ENCODE measurements around the gene FLYWCH2.
A peak's percentile ranks its signal among the peaks of the same experiment; 100 is the strongest.

The FLYWCH2 gene

DNA sequence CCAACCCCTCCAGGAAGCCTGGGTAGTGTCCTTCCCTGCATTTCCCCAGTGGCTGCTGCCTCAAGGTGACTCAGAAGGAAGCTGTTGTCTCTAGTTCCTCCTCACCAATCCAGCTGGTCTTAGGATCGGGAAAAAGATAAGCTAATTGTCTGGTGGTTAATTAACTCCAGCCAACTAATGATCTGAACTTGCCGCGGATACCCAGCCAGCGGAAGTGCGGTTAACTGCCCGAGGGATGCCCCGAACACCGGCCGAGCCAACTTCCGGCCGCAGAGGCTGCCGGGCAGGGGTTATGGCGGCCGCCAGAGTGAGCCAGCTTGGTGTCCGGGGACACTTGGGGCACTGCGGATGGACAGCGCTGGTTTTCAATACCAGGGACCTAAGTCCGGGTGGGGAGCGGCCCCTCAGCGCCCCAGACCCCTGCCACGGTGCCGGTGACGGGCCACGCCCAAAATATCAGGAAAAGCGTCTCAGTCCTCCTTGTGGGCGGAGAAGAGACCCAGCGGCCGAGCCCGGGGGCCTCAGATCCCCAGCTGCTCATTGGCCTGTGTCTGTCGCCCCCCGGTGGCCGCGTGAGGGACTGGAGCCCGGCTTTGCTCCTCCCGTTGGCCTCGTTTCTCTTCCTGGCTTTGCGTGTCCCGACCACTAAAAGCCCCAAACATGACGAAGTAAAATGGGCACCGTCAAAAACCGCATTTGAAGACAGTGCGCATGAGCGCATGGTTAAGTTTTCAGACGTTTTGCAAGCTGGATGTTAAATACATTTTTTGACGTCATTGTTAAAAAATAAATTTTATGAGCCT lies 14.8 kb upstream of the FLYWCH2 start:
- peak overlapping the region; percentile 49 for H3K4me2 ChIP-seq
- peaks cover 12% of the 10 kb centered on the region for H3K4me1 ChIP-seq (ENCODE audit: low read depth, poor library complexity, severe bottlenecking)
- H3K79me2 ChIP-seq (ENCODE audit: insufficient read depth, low read depth): no peaks in the 10 kb centered on the region
- peak overlapping the region; percentile 49; the same call in 1 of the 2 replicates for H3K9ac ChIP-seq
- TF ChIP-seq, protein P1, sequence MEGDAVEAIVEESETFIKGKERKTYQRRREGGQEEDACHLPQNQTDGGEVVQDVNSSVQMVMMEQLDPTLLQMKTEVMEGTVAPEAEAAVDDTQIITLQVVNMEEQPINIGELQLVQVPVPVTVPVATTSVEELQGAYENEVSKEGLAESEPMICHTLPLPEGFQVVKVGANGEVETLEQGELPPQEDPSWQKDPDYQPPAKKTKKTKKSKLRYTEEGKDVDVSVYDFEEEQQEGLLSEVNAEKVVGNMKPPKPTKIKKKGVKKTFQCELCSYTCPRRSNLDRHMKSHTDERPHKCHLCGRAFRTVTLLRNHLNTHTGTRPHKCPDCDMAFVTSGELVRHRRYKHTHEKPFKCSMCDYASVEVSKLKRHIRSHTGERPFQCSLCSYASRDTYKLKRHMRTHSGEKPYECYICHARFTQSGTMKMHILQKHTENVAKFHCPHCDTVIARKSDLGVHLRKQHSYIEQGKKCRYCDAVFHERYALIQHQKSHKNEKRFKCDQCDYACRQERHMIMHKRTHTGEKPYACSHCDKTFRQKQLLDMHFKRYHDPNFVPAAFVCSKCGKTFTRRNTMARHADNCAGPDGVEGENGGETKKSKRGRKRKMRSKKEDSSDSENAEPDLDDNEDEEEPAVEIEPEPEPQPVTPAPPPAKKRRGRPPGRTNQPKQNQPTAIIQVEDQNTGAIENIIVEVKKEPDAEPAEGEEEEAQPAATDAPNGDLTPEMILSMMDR (conservative IDR thresholded peaks at IDR 0.05; ENCODE audit: low read depth, low read length): peak; percentile 92
- no peaks in the 10 kb centered on the region for H3K36me3 ChIP-seq (ENCODE audit: insufficient read depth)
- peak overlapping the region; percentile 29; the same call in 1 of the 2 replicates for H3K27ac ChIP-seq
- H3K4me3 ChIP-seq (IDR thresholded peaks at IDR 0.05; ENCODE audit: insufficient read depth, low read depth, low read length): no peak overlapping the region
- peak overlapping the region; percentile 69 for H2AFZ ChIP-seq (ENCODE audit: low read depth)
- H4K20me1 ChIP-seq (ENCODE audit: insufficient read depth): no peaks in the 10 kb centered on the region
- peaks cover 48% of the 10 kb centered on the region; the same call in 1 of the 2 replicates for H3K27me3 ChIP-seq (ENCODE audit: insufficient read depth, low read depth)

DNA sequence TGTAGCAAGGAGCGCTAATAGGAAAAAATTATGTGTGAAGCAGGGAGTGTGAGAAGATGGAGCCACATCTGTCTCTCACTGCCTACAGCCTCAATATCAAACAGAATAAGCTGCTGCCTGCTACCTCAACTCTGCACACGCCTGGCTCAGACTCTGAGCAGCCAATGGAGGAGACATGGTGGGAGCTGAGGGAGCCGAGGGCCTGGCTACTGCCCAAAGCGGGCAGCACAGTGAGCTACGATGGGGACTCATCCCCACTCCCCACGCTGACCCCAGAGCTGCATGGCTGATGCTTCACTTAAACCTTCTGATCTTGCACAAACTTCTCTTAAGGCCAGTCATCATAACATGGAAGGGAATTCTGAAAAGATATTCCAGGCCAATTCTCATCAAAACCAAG lies 11.1 kb upstream of the FLYWCH2 start:
- no peaks in the 10 kb centered on the region for H3K79me2 ChIP-seq (ENCODE audit: insufficient read depth, low read depth)
- H2AFZ ChIP-seq (ENCODE audit: low read depth): no peak overlapping the region
- no peak overlapping the region for H3K9ac ChIP-seq
- H3K4me1 ChIP-seq (ENCODE audit: low read depth, poor library complexity, severe bottlenecking): peaks cover 26% of the 10 kb centered on the region
- H3K36me3 ChIP-seq (ENCODE audit: insufficient read depth): no peaks in the 10 kb centered on the region
- TF ChIP-seq, protein P1 (conservative IDR thresholded peaks at IDR 0.05; ENCODE audit: low read depth, low read length): no peak
- no peak overlapping the region for H3K4me3 ChIP-seq (IDR thresholded peaks at IDR 0.05; ENCODE audit: insufficient read depth, low read depth, low read length)
- no peak overlapping the region for H3K27ac ChIP-seq
- H4K20me1 ChIP-seq (ENCODE audit: insufficient read depth): no peaks in the 10 kb centered on the region; the same call in 1 of the 2 replicates
- H3K27me3 ChIP-seq (ENCODE audit: insufficient read depth, low read depth): peaks cover 13% of the 10 kb centered on the region; the same call in 1 of the 2 replicates
- no peak overlapping the region for H3K4me2 ChIP-seq

DNA sequence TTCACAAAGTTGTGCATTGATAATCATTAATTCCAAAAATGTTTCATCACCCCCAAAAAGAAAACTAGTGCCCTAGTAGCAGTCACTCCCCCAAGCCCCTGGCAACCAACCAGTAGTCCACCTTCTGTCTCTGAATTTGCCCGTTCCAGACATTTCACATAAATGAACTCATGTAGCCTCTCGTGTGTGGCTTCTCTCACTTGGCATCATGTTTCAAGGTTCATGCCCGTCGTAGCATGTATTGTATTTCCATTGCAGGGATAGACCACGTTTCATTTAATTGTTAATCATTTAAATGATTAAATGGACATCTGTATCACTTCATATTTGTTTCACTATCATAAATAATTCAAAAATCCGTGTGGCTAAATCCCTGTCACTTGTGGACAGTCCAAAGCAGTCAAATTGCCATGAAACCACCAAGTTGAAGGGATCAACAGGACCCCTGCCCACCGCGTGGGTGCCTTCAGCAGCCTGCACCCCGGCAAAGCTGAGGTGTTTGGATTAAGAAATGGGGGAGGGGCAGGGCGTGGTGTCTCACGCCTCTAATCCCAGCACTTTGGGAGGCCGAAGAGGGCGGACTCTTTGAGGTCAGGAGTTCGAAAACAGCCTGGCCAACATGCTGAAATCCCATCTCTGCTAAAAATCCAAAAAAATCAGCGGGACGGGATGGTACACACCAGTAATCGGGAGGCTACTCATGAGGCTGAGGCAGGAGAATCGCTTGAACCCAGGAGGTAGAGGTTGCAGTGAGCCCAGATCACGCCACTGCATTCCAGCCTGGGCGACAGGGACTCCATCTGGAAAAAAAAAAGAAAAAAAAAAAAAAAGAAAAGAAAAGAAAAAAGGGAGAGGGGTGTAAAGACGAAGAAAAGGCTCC lies 8.7 kb upstream of the FLYWCH2 start:
- TF ChIP-seq, protein P1 (conservative IDR thresholded peaks at IDR 0.05; ENCODE audit: low read depth, low read length): no peak
- H3K4me3 ChIP-seq (IDR thresholded peaks at IDR 0.05; ENCODE audit: insufficient read depth, low read depth, low read length): no peak overlapping the region
- peak overlapping the region; percentile 5; the same call in 1 of the 2 replicates for H3K4me2 ChIP-seq
- H3K79me2 ChIP-seq (ENCODE audit: insufficient read depth, low read depth): no peaks in the 10 kb centered on the region
- H4K20me1 ChIP-seq (ENCODE audit: insufficient read depth): no peaks in the 10 kb centered on the region; the same call in 1 of the 2 replicates
- H3K4me1 ChIP-seq (ENCODE audit: low read depth, poor library complexity, severe bottlenecking): peaks cover 14% of the 10 kb centered on the region
- H3K9ac ChIP-seq: no peak overlapping the region
- H3K27ac ChIP-seq: no peak overlapping the region
- H3K36me3 ChIP-seq (ENCODE audit: insufficient read depth): no peaks in the 10 kb centered on the region
- peak overlapping the region; percentile 29 for H2AFZ ChIP-seq (ENCODE audit: low read depth)
- H3K27me3 ChIP-seq (ENCODE audit: insufficient read depth, low read depth): peaks cover 20% of the 10 kb centered on the region; the same call in 1 of the 2 replicates

DNA sequence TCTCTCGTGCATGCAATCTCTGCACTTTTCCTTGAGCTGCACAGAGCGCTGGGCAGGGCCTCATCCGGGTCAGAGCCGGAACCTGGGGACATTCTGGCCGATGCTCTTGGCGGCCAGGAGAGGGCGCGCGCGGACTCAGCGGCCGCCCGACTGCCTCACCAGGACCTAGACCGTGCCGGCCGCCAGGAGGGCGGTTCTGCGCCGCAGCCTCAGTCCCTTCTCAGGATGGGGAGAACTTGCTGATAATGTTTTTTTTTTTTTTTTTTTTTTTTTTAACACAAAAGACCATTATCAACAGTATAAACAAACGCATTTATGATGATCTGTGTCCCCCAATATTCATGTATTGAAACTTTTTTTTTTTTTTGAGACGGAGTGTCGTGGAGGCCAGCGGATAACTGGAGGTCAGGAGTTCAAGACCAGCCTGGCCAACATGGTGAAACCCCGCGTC lies 8.1 kb upstream of the FLYWCH2 start:
- Histone ChIP-seq H3K36me3 (ENCODE audit: insufficient read depth) (no peaks in the 10 kb centered on the region), H3K27me3 (ENCODE audit: insufficient read depth, low read depth) (peaks cover 23% of the 10 kb centered on the region; the same call in 1 of the 2 replicates), H3K9ac (no peak overlapping the region), H3K27ac (no peak overlapping the region), H2AFZ (ENCODE audit: low read depth) (peak overlapping the region; percentile 29; the same call in 1 of the 2 replicates), H4K20me1 (ENCODE audit: insufficient read depth) (no peaks in the 10 kb centered on the region; the same call in 1 of the 2 replicates), H3K4me1 (ENCODE audit: low read depth, poor library complexity, severe bottlenecking) (peaks cover 14% of the 10 kb centered on the region), H3K79me2 (ENCODE audit: insufficient read depth, low read depth) (no peaks in the 10 kb centered on the region), H3K4me3 (IDR thresholded peaks at IDR 0.05; ENCODE audit: insufficient read depth, low read depth, low read length) (no peak overlapping the region), H3K4me2 (peak overlapping the region; percentile 5; the same call in 1 of the 2 replicates)
- TF ChIP-seq, protein P1 (conservative IDR thresholded peaks at IDR 0.05; ENCODE audit: low read depth, low read length): peak; percentile 89

Measured in KMS-11 (cell line).